Thymus (tissue), 11 donors: ENCODE measurements around the gene CLDN3. TPM values are rescaled to one million over a fixed set of nuclear protein-coding genes. Genes with fewer than 3 reads are reported as not detected.
"Not testable (repeated sequence)": the region's sequence is repeated elsewhere in the genome, so short reads cannot be mapped to it uniquely, and the experiment has no call there.

Experiments
- DNase-seq, 9 donors: peaks; one replicate each; pipeline ENCODE4 v3.0.0-alpha.2; 2013; ENCODE audit warnings: low spot score in 9 of 9, low read depth in 6 of 9, missing footprints in 1 of 9
- H3K27ac ChIP-seq, 2 donors: one replicate each; pipeline ENCODE4 v1.5.1; 2013; ENCODE audit warnings: control low read depth in 1 of 2, low read depth in 1 of 2, low read length in 1 of 2, mild to moderate bottlenecking in 1 of 2, moderate library complexity in 1 of 2
- H3K27me3 ChIP-seq, 2 donors: one replicate each; pipeline ENCODE4 v1.5.1; 2013; ENCODE audit warnings: low read length in 1 of 2; ENCODE audit not compliant: control insufficient read depth in 2 of 2, insufficient read depth in 1 of 2
- H3K36me3 ChIP-seq, 2 donors: one replicate each; pipeline ENCODE4 v1.5.1; 2013; ENCODE audit warnings: low read length in 1 of 2, mild to moderate bottlenecking in 1 of 2, moderate library complexity in 1 of 2; ENCODE audit not compliant: control insufficient read depth in 2 of 2, insufficient read depth in 2 of 2
- H3K4me1 ChIP-seq, 2 donors: one replicate each; pipeline ENCODE4 v1.5.1; 2013; ENCODE audit warnings: low read length in 2 of 2; ENCODE audit not compliant: control insufficient read depth in 2 of 2, insufficient read depth in 2 of 2
- H3K4me3 ChIP-seq, 2 donors: one replicate each; pipeline ENCODE4 v1.5.1; 2013; ENCODE audit warnings: low read length in 2 of 2, control low read depth in 1 of 2, mild to moderate bottlenecking in 1 of 2
- H3K9me3 ChIP-seq, 2 donors: one replicate each; pipeline ENCODE4 v1.5.1; 2013; ENCODE audit warnings: low read length in 1 of 2, mild to moderate bottlenecking in 1 of 2; ENCODE audit not compliant: control insufficient read depth in 2 of 2, insufficient read depth in 1 of 2
- WGBS: extraction: QIAGEN DNeasy Blood & Tissue Kit; methylation state at CpG from one replicate; pipeline ENCODE4 v1.1.7; 2013; 5-methylcytosine and 5-hydroxymethylcytosine counted together
- polyA plus RNA-seq: library from polyadenylated mRNA; stranded (reverse); fragments of 200-250 nt; gene quantifications from one replicate; pipeline ENCODE4 v1.2.3, GENCODE V29; 2013
- total RNA-seq: library from RNA; stranded (reverse); fragments of 120-200 nt; gene quantifications from one replicate; pipeline ENCODE4 v1.2.4, GENCODE V29; 2013
- donor health status: healthy.

CLDN3 gene
- total and polyA plus RNA-seq, 2 donors: 6.0 to 20.9 TPM

- WGBS: 45% methylated on average over 1 of the region's 1 CpG
- no peak for DNase-seq
- Histone ChIP-seq H3K4me1 (no peaks in the 10 kb centered on the region), H3K27ac (no peak overlapping the region), H3K9me3 (no peaks in the 10 kb centered on the region), H3K27me3 (peaks cover 0 to 2% of the 10 kb centered on the region in 2 donors), H3K4me3 (no peak overlapping the region), H3K36me3 (no peaks in the 10 kb centered on the region)
Observed at GRCh38 chr7:73801577-73801976, 31.5 kb upstream of the CLDN3 start.

GRCh38 chr7:73799282-73800141, 29.4 kb upstream of the CLDN3 start:
- H3K4me3 ChIP-seq: no peak overlapping the region
- H3K27me3 ChIP-seq: peaks cover 0 to 2% of the 10 kb centered on the region in 2 donors
- H3K9me3 ChIP-seq: no peaks in the 10 kb centered on the region
- WGBS: 76% methylated on average over 10 of the region's 10 CpGs
- H3K36me3 ChIP-seq: no peaks in the 10 kb centered on the region
- H3K27ac ChIP-seq: no peak overlapping the region
- H3K4me1 ChIP-seq: no peaks in the 10 kb centered on the region
- DNase-seq: no peak

GRCh38 chr7:73797176-73797575, 27.1 kb upstream of the CLDN3 start:
- H3K9me3 ChIP-seq, H3K27me3 ChIP-seq, H3K36me3 ChIP-seq, DNase-seq, H3K4me3 ChIP-seq, H3K27ac ChIP-seq, H3K4me1 ChIP-seq: not testable (repeated sequence)
- 97% methylated on average over 29 of the region's 34 CpGs for WGBS

GRCh38 chr7:73796656-73797055, 26.6 kb upstream of the CLDN3 start:
- not testable (repeated sequence) for H3K4me3 ChIP-seq, H3K27me3 ChIP-seq, H3K36me3 ChIP-seq, H3K27ac ChIP-seq, H3K4me1 ChIP-seq, H3K9me3 ChIP-seq, DNase-seq
- 75% methylated on average over 4 of the region's 6 CpGs for WGBS

GRCh38 chr7:73795188-73795587, 25.1 kb upstream of the CLDN3 start:
- H3K4me1 ChIP-seq, H3K4me3 ChIP-seq, H3K27me3 ChIP-seq, H3K27ac ChIP-seq, H3K9me3 ChIP-seq, DNase-seq, H3K36me3 ChIP-seq: not testable (repeated sequence)

GRCh38 chr7:73791170-73791690, 21.2 kb upstream of the CLDN3 start:
- not testable (repeated sequence) for DNase-seq, H3K9me3 ChIP-seq, H3K4me1 ChIP-seq, H3K36me3 ChIP-seq, H3K4me3 ChIP-seq, H3K27me3 ChIP-seq, H3K27ac ChIP-seq
- WGBS: 94% methylated on average over 7 of the region's 7 CpGs

GRCh38 chr7:73789051-73789450, 19.0 kb upstream of the CLDN3 start:
- 91% methylated on average over 4 of the region's 4 CpGs for WGBS
- Histone ChIP-seq H3K9me3 (peaks cover 0 to 6% of the 10 kb centered on the region in 2 donors), H3K4me1 (no peaks in the 10 kb centered on the region), H3K4me3 (no peak overlapping the region), H3K36me3 (no peaks in the 10 kb centered on the region), H3K27me3 (no peaks in the 10 kb centered on the region), H3K27ac (no peak overlapping the region)
- DNase-seq: no peak

GRCh38 chr7:73787786-73788048, 17.6 kb upstream of the CLDN3 start:
- H3K9me3 ChIP-seq, H3K27me3 ChIP-seq: not testable (repeated sequence)
- whole genome bisulfite sequencing: 91% methylated on average over 1 of the region's 1 CpG

GRCh38 chr7:73786588-73786987, 16.5 kb upstream of the CLDN3 start:
- Histone ChIP-seq H3K27ac (no peak overlapping the region), H3K36me3 (no peaks in the 10 kb centered on the region), H3K9me3 (peaks cover 0 to under 1% of the 10 kb centered on the region in 2 donors), H3K4me3 (no peak overlapping the region), H3K27me3 (no peaks in the 10 kb centered on the region), H3K4me1 (no peaks in the 10 kb centered on the region)
- 98% methylated on average over 1 of the region's 1 CpG for WGBS
- no peak for DNase-seq

More at GRCh38 chr7:73787786-73788048, 17.6 kb upstream of the CLDN3 start:
- DNase-seq, H3K4me3 ChIP-seq, H3K27ac ChIP-seq, H3K36me3 ChIP-seq, H3K4me1 ChIP-seq: not testable (repeated sequence)
